GM10266 (cell line): Measurements from ENCODE around the gene LUZP4.

Experiments
- DNase-seq: peaks from one replicate; pipeline ENCODE4 v3.0.0; 2012; ENCODE audit errors: extremely low spot score
- TF ChIP-seq, protein P1 (sequence below): IDR thresholded peaks from 2 replicates; pipeline ENCODE4 v1.5.1; 2012; ENCODE audit warnings: mild to moderate bottlenecking, low read depth; ENCODE audit not compliant: control insufficient read depth, insufficient read depth; ENCODE audit errors: missing control alignments

Gene LUZP4

DNA sequence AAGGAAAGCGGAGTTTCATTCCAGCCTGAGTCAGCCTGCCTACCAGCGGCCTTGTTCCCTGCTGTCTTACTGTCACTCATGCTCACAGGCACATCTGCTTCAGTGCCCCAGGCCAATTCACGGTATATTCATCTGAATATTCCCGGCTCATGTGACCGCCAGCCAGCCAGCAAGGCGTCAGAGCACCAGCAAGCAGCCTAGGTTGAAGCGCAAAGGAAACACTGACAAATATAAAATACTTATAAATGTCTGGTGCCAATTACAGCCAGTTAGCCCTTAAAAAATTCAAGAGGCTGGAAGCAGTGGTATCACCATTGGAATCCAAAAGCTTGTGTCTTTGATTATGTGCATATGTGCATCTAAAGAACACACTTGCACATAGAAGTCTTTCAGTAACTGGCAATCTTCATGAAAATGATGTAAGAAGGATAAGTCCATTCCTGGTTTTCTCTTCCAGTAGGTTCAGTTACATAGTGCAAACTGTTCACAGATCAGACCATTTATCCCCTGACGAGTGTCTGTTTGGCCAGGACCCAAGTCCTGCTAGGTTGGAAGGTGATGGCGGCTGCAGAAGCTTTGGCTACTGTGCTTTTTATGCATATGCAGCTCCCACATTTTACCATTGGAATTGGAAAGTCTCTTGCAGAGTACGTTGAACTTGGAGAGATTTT lies 61.3 kb downstream of the LUZP4 start:
- TF ChIP-seq, protein P1, sequence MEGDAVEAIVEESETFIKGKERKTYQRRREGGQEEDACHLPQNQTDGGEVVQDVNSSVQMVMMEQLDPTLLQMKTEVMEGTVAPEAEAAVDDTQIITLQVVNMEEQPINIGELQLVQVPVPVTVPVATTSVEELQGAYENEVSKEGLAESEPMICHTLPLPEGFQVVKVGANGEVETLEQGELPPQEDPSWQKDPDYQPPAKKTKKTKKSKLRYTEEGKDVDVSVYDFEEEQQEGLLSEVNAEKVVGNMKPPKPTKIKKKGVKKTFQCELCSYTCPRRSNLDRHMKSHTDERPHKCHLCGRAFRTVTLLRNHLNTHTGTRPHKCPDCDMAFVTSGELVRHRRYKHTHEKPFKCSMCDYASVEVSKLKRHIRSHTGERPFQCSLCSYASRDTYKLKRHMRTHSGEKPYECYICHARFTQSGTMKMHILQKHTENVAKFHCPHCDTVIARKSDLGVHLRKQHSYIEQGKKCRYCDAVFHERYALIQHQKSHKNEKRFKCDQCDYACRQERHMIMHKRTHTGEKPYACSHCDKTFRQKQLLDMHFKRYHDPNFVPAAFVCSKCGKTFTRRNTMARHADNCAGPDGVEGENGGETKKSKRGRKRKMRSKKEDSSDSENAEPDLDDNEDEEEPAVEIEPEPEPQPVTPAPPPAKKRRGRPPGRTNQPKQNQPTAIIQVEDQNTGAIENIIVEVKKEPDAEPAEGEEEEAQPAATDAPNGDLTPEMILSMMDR = no peak
- no peak for DNase-seq

DNA sequence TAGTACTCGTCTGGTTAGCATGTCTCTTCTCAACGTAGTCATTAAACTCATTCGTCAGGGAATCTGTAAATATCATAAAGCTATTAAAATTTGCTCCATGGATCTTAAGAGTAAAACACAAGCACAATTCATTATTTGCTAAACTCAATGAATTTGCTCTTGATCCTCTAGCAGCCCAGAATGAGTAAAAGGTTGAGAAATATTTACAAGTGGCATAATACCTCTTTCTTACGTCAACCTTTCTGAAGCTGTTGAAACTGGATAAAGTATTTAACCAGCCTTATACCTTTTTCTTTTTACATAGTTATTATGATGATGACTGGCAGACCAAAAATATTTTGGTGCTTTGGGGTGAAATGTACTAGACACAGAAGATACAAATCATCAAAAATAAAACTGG lies 66.9 kb downstream of the LUZP4 start:
- DNase-seq = no peak
- TF ChIP-seq, protein P1 = no peak
